A673 (cell line): ENCODE data around the gene RAB15.

ENCODE experiments used
- EZH2 ChIP-seq: fragments of 200-600 bp; sonication (generic); IDR thresholded peaks from 2 replicates; pipeline ENCODE4 v1.6.1; 2017; ENCODE audit warnings: borderline replicate concordance, low read depth, mild to moderate bottlenecking, mixed read lengths, antibody characterized with exemption, low read length; ENCODE audit not compliant: poor library complexity, severe bottlenecking
- TF ChIP-seq, protein P1 (sequence below): fragments of 300-800, 200-600 bp; sonication (generic); conservative IDR thresholded peaks from 2 replicates; pipeline ENCODE4 v1.5.1; 2017; ENCODE audit warnings: low read depth, mild to moderate bottlenecking, antibody characterized with exemption, low read length, moderate library complexity, mixed read lengths

GRCh38 chr14:64932231-64932630, 39.9 kb downstream of the RAB15 start:
- TF ChIP-seq, protein P1, sequence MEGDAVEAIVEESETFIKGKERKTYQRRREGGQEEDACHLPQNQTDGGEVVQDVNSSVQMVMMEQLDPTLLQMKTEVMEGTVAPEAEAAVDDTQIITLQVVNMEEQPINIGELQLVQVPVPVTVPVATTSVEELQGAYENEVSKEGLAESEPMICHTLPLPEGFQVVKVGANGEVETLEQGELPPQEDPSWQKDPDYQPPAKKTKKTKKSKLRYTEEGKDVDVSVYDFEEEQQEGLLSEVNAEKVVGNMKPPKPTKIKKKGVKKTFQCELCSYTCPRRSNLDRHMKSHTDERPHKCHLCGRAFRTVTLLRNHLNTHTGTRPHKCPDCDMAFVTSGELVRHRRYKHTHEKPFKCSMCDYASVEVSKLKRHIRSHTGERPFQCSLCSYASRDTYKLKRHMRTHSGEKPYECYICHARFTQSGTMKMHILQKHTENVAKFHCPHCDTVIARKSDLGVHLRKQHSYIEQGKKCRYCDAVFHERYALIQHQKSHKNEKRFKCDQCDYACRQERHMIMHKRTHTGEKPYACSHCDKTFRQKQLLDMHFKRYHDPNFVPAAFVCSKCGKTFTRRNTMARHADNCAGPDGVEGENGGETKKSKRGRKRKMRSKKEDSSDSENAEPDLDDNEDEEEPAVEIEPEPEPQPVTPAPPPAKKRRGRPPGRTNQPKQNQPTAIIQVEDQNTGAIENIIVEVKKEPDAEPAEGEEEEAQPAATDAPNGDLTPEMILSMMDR = no peak
- no peak for TF ChIP-seq EZH2
